ENCODE results near the gene GOSR2.
"Not testable (repeated sequence)": the region's sequence is repeated elsewhere in the genome, so short reads cannot be mapped to it uniquely, and the experiment has no call there.

The GOSR2 gene

DNA sequence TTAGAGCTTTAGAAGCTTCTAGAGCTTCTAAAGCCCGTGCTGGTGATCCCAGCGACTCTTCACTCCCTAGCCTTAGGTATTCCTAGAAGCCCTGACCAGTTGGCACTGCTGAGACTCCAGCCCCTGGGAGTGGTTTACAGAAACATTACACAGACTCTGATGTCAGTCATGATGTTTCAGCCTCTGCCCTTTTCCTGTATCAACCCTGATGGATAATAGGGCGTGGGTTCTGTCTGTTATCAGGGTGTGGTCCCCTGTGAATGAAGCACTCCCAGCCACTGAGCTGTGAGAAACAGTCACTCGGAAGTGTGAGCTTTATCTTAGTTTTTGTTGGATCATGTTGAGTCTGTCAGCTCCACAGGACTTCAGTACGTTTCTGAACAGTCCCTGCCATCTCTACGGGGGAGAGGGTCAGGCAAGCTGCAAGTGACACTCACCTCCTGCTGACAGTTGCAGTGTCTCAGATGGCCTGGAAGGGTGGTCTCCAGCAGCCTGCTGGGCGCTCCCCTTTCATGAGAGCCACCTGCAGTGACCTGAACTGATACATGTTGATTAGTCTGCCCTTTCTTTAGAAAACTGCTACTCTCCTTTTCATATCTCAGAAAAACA lies 12.8 kb downstream of the GOSR2 start:
- no peak for DNase-seq

DNA sequence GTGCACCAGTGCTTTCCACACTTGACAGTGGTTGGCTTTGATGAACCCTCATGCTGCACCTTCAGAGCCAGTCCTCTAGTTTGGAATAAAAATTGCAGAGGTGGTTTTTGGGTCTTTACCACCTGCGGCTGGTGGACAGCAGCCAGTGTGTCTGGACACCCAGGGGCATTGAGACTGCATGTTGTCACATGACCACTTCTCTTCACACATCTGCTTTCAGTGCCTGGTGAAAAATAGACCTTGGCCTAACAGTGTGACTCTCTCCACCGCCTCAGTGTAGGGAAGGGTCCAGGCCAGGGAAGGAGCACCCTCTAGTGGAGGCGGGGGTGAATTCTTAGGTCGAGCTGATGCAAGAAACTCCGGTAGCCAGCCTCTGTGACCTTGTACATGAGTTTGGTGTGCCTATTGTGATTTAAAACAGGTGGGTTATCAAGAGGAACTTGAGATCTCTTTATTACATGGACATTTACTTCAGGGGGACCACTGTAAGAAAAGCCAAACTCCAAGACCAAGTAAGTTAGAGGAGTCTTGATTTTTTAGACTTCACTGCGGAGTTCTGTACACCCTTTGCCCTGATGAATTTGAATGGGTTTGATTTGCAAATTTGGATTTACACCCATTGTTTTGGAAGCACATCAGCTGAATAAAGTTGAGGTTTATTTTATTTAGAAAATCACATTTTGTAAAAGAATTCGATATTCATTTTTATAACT lies 17.9 kb downstream of the GOSR2 start:
- peak; percentile 65 for DNase-seq

- DNase-seq, result peak; percentile 43
Measured at GRCh38 chr17:46942441-46943217, 19.7 kb downstream of the GOSR2 start.

- no peak for DNase-seq
Measured at GRCh38 chr17:46943218-46943500, 20.2 kb downstream of the GOSR2 start.

DNA sequence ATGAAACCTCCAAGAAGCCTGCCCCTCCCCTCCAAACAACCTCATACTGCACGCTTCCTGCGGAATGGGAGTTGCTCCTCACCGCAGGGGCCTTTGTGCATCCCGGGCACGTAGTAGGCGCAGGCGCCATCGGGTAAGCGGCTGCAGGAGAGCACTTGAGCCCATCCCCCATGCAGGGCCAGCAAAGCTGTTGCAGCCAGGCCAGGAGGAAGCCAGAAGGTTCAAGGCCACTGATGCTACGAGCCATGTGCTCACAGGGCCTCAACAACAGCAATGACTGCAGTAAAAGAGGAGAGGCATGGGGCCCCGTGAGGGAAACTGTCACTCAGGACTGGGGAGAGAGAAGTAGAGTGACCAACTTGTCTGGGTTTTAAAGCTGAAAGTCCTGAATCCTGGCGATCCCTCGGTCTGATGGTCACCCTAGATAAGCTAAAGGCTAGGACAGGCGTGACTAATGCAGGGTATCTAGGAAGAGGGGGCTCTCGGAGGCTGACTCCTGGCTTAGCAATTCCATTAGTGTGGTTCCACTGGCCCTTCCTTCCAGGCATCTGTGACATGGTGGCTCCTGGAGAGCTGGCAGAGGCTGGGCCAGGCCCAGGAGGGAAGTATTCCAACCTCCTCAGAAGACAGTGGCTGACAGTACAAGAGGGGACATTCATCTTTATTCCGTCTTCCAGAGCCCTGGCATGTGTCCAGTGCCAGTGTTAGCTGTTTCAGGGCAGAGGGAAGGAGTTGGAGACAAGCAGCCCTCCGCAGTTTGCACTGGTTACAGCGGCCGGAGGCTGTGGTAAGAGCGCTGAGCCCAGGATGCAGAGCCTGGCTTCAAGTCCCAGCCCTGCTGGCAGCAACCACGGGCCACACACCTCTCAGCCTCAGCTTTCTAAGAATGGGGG lies 20.8 kb downstream of the GOSR2 start:
- no peak for DNase-seq

GRCh38 chr17:46944931-46945330 lies 22.0 kb downstream of the GOSR2 start:
- DNase-seq, result no peak

GRCh38 chr17:46947216-46947615 lies 24.3 kb downstream of the GOSR2 start:
- no peak for DNase-seq

- DNase-seq, result no peak
Measured at GRCh38 chr17:46948544-46948943, 25.6 kb downstream of the GOSR2 start.

DNA sequence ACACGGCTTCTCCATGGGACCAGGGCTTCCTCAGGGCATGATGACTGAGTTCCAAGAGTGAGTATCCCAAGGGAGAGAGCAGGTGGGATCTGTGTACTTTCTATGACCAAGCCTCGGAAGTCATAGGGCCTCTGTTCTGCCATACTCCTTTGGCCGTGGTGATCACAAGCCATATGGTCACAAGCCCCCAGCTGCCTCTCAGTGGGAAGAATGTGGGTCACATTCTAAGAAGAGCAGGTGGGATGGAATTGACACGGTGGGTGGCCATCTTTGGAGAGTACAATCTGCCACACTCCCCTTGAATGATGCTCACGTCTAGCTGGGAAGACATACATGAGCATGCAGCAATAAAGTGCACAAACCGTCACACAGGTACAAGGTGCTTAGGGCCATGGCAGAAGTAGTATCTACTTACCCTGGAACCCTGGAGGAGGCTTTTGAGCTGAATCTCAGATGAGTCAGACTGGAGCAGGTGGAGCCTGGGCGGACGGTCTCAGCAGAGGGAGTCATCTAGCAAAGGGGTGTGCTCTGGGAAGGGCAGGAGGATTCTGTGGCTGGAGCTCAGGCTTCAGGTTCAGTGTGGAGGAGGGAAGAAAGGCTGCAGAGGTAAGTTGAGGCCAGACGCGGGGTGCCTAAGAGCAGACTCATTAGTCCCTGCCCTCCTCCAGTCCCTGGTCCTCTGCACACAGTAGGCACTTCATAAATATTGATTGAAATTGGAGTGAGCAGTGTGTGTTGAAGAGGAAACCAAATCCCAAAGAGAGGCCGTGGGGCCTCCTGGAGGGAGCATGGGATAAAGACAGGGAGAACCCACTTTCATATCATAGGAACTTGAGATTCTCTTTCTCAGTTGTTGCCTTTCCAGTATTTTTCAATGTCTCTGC lies 26.6 kb downstream of the GOSR2 start:
- DNase-seq, result no peak

- DNase-seq, result no peak
Measured at GRCh38 chr17:46950342-46950996, 27.5 kb downstream of the GOSR2 start.

GRCh38 chr17:46950997-46951621 lies 28.1 kb downstream of the GOSR2 start:
- no peak for DNase-seq

DNA sequence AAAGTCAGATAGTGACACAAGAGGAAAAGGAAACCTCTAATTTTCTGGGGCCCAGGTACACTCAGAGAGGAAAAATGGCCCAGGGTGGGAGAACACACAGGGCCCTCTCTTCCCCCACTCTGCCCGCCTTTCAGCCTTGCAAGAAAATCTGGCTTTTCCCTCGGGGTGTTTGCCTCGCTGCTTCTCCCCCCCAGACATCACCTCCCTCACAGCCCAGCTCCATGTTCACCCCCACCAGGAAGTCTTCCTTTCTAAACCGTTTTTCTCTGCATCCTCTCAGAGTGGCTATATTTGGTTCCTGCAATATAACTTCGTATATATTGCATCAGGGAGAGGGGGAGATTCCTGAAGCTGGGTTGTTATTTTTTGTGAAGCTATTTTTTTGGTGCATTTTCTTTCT lies 28.7 kb downstream of the GOSR2 start:
- no peak for DNase-seq

DNA sequence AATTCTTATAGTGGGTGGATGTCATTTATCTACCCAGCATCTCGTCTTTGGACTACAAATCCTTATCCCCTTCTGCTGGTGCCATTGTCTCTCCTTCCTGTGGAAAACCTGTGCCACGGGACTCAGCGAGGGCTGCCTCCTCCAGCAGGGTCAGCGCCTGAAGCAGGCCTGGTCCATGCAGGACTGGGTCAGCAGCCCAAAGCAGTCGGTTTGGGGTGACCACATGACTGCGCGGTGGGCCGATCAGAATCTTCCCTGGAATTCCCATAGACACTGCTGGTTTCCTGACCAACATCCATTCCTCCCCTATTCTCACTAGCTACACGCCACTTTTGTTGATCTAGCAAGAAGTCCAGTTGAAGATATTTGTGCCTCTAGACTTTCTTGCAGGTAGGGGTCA lies 29.2 kb downstream of the GOSR2 start:
- no peak for DNase-seq

DNA sequence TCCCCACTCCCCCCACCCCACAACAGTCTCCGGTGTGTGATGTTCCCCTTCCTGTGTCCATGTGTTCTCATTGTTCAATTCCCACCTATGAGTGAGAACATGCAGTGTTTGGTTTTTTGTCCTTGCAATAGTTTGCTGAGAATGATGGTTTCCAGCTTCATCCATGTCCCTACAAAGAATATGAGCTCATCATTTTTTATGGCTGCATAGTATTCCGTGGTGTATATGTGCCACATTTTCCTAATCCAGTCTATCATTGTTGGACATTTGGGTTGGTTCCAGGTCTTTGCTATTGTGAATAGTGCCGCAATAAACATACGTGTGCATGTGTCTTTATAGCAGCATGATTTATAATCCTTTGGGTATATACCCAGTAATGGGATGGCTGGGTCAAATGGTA lies 30.2 kb downstream of the GOSR2 start:
- not testable (repeated sequence) for DNase-seq

DNA sequence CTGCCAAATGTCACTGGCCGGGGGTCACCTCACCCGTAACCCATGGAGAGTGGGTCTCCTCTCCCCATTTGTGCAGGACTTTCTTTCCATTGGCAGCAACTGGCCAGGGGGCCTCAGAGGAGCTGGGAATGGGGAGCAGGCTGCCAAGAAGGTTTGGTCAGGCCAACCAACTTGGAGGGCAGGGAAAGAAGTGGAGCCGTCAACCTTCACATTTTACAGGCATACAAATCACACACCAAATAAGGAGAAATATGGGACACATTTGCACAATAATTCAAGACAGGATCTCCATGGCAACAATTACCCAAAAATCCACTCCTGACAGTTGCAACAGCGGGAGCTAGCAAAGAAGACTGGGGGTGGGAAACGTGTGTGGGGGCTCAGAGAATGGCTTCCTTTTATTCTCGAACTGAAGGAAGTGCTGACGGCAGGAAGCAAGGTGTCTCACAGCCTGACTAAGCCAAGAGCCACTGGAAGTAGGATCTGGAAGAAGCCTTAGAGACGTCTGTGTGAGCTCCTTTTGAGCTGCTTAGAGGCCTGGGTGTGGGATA lies 35.2 kb downstream of the GOSR2 start:
- no peak for DNase-seq

GRCh38 chr17:46960152-46960551 lies 37.2 kb downstream of the GOSR2 start:
- no peak for DNase-seq

GRCh38 chr17:46962374-46962790 lies 39.4 kb downstream of the GOSR2 start:
- DNase-seq, result no peak

GRCh38 chr17:46963571-46963970 lies 40.6 kb downstream of the GOSR2 start:
- no peak for DNase-seq

- DNase-seq, result no peak
Measured at GRCh38 chr17:46964315-46965265, 41.6 kb downstream of the GOSR2 start.
